SU-DHL-6 (cell line): ENCODE measurements around the gene MBLAC1.

Source experiments
- H2AFZ ChIP-seq: fragments of 200-600 bp; sonication (generic); 2 replicates; pipeline ENCODE4 v1.6.1; 2014; ENCODE audit warnings: low read depth, mild to moderate bottlenecking, moderate library complexity, mixed read lengths, antibody characterized with exemption, low read length; ENCODE audit not compliant: severe bottlenecking
- H3F3A ChIP-seq: fragments of 200-600 bp; shearing (Covaris generic); 2 replicates; pipeline ENCODE4 v1.6.0; 2016; ENCODE audit warnings: antibody characterized with exemption, mild to moderate bottlenecking; ENCODE audit not compliant: insufficient read depth
- H3K27ac ChIP-seq: fragments of 200-600 bp; sonication (generic); 2 replicates; pipeline ENCODE4 v1.5.1; 2016; ENCODE audit warnings: low read depth, mild to moderate bottlenecking, low read length, moderate library complexity, mixed read lengths
- H3K27me3 ChIP-seq: fragments of 200-600 bp; sonication (generic), shearing (Covaris generic); 2 replicates; pipeline ENCODE4 v1.6.0; 2014; ENCODE audit warnings: mild to moderate bottlenecking, low read length
- H3K36me3 ChIP-seq: fragments of 200-600 bp; sonication (generic); 2 replicates; pipeline ENCODE4 v1.6.1; 2014; ENCODE audit warnings: mild to moderate bottlenecking, low read length, mixed read lengths
- H3K4me2 ChIP-seq: fragments of 300-600, 200-600 bp; shearing (Covaris generic), sonication (generic); 2 replicates; pipeline ENCODE4 v1.6.0; 2014; ENCODE audit warnings: low read length, low read depth, mild to moderate bottlenecking; ENCODE audit not compliant: poor library complexity, severe bottlenecking
- H3K4me3 ChIP-seq: fragments of 200-600 bp; sonication (generic); 2 replicates; pipeline ENCODE4 v1.5.1; 2014; ENCODE audit warnings: antibody characterized with exemption, low read length, mild to moderate bottlenecking, mixed read lengths; ENCODE audit not compliant: insufficient read depth, poor library complexity, severe bottlenecking
- H3K79me2 ChIP-seq: fragments of 200-600 bp; sonication (generic); 2 replicates; pipeline ENCODE4 v1.6.1; 2014; ENCODE audit warnings: mild to moderate bottlenecking, low read length, moderate library complexity; ENCODE audit not compliant: insufficient read depth
- H3K9ac ChIP-seq: fragments of 200-600 bp; sonication (generic); 2 replicates; pipeline ENCODE4 v1.7.0; 2014; ENCODE audit warnings: mild to moderate bottlenecking, low read length
- H3K9me2 ChIP-seq: fragments of 200-600 bp; sonication (generic); replicated peaks from 2 replicates; pipeline ENCODE4 v1.6.1; 2014; ENCODE audit warnings: low read length; ENCODE audit not compliant: insufficient read depth
- H3K9me3 ChIP-seq: fragments of 200-600 bp; sonication (generic); 2 replicates; pipeline ENCODE4 v1.6.1; 2014; ENCODE audit warnings: low read length, mixed read lengths; ENCODE audit not compliant: insufficient read depth
- H4K20me1 ChIP-seq: fragments of 200-600 bp; sonication (generic); 2 replicates; pipeline ENCODE4 v1.6.1; 2014; ENCODE audit warnings: low read depth, mild to moderate bottlenecking, antibody characterized with exemption, low read length, moderate library complexity, mixed read lengths
- EZH2phosphoT487 ChIP-seq: fragments of 200-600 bp; sonication (generic), shearing (Covaris generic); conservative IDR thresholded peaks from 2 replicates; pipeline ENCODE4 v1.6.1; 2018; ENCODE audit warnings: mild to moderate bottlenecking, antibody characterized with exemption, low read length, moderate library complexity, mixed read lengths
- TF ChIP-seq, protein P1 (sequence below): fragments of 200-600 bp; sonication (generic); IDR thresholded peaks from one replicate; pipeline ENCODE4 v1.5.1; 2017; ENCODE audit warnings: antibody characterized with exemption, mild to moderate bottlenecking, low read length, moderate library complexity; ENCODE audit not compliant: insufficient read depth, poor library complexity, severe bottlenecking

Gene MBLAC1

GRCh38 chr7:100095289-100095688, 31.5 kb upstream of the MBLAC1 start:
- peaks cover 25% of the 10 kb centered on the region for H3K79me2 ChIP-seq
- H3K4me2 ChIP-seq, result no peak overlapping the region
- no peak overlapping the region for H3K4me3 ChIP-seq
- H3K9me2 ChIP-seq, result no peaks in the 10 kb centered on the region
- no peaks in the 10 kb centered on the region for H3K27me3 ChIP-seq
- H3K9ac ChIP-seq, result no peak overlapping the region
- H3F3A ChIP-seq, result peaks cover 67% of the 10 kb centered on the region
- no peak overlapping the region for H3K27ac ChIP-seq
- H2AFZ ChIP-seq, result no peak overlapping the region
- TF ChIP-seq EZH2phosphoT487, result no peak
- TF ChIP-seq, protein P1, sequence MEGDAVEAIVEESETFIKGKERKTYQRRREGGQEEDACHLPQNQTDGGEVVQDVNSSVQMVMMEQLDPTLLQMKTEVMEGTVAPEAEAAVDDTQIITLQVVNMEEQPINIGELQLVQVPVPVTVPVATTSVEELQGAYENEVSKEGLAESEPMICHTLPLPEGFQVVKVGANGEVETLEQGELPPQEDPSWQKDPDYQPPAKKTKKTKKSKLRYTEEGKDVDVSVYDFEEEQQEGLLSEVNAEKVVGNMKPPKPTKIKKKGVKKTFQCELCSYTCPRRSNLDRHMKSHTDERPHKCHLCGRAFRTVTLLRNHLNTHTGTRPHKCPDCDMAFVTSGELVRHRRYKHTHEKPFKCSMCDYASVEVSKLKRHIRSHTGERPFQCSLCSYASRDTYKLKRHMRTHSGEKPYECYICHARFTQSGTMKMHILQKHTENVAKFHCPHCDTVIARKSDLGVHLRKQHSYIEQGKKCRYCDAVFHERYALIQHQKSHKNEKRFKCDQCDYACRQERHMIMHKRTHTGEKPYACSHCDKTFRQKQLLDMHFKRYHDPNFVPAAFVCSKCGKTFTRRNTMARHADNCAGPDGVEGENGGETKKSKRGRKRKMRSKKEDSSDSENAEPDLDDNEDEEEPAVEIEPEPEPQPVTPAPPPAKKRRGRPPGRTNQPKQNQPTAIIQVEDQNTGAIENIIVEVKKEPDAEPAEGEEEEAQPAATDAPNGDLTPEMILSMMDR, result no peak
- no peaks in the 10 kb centered on the region for H3K9me3 ChIP-seq
- H4K20me1 ChIP-seq, result peaks cover 16% of the 10 kb centered on the region
- H3K36me3 ChIP-seq, result peaks cover 82% of the 10 kb centered on the region

- peaks cover 65% of the 10 kb centered on the region for H3F3A ChIP-seq
- H3K9ac ChIP-seq, result no peak overlapping the region
- H2AFZ ChIP-seq, result no peak overlapping the region
- H3K9me2 ChIP-seq, result no peaks in the 10 kb centered on the region
- H3K4me3 ChIP-seq, result no peak overlapping the region
- H3K9me3 ChIP-seq, result no peaks in the 10 kb centered on the region
- H3K4me2 ChIP-seq, result no peak overlapping the region
- H3K27me3 ChIP-seq, result no peaks in the 10 kb centered on the region
- no peak overlapping the region for H3K27ac ChIP-seq
- H4K20me1 ChIP-seq, result peaks cover 18% of the 10 kb centered on the region
- peaks cover 82% of the 10 kb centered on the region for H3K36me3 ChIP-seq
- H3K79me2 ChIP-seq, result peaks cover 29% of the 10 kb centered on the region
- TF ChIP-seq, protein P1, result no peak
- TF ChIP-seq EZH2phosphoT487, result no peak
These were observed 31.1 kb upstream of the MBLAC1 start for GRCh38 chr7:100095704-100096103.

DNA sequence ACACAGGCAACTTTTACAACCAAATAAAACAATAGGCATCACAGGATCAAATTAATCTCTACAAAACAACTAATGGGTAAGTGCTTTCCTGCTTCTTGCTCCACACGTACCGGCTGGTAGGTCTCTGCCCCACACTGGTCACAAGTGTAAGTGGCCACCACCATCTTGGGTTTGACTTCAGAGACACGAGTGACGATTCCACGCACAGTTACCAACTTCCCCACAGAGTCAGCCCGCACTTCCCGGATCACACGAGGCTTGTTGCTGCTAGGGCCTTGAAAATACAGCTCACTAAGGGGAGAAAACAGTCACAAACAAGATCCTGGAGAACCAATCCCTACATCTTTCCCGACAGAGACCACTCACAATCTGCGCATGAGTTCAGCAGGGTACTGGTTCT, 27.9 kb upstream of the MBLAC1 start:
- Histone ChIP-seq H3K79me2 (peaks cover 34% of the 10 kb centered on the region), H3K4me2 (no peak overlapping the region), H2AFZ (no peak overlapping the region), H3F3A (peaks cover 42% of the 10 kb centered on the region), H3K27ac (no peak overlapping the region), H3K9ac (no peak overlapping the region), H3K36me3 (peaks cover 59% of the 10 kb centered on the region), H3K4me3 (no peak overlapping the region), H4K20me1 (peaks cover 18% of the 10 kb centered on the region), H3K9me2 (no peaks in the 10 kb centered on the region), H3K27me3 (no peaks in the 10 kb centered on the region), H3K9me3 (no peaks in the 10 kb centered on the region)
- TF ChIP-seq, protein P1, result no peak
